ENCODE measurements around the gene PDE4D. TPM values are rescaled to one million over a fixed set of nuclear protein-coding genes. Genes with fewer than 3 reads are reported as not detected.

The PDE4D gene
- total RNA-seq, 1 experiment from 2014 or later, result 2.1 TPM

DNA sequence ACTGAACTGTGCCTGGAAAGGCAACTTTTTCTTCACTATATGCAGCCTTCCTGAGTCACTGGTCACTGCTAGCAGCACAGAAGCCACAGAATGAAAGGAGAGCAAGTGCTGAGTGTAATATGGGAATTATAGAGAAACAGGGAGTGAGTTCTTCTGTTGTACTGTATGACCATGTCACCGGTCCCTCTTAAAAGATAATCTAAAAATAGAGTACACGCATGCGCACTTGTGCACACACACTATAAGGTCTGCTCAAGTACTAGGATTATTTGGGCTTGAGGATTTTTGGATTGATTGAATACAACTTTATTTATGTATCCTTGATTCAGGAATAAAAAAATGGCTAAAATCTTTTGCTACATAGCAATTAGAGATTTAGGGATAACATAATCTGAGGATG, 571.9 kb downstream of the PDE4D start:
- no peak overlapping the region for H2BK12ac ChIP-seq (ENCODE audit: insufficient read length, low read depth, low read length)
- H2BK15ac ChIP-seq (ENCODE audit: low read depth, low read length), result no peak overlapping the region
- DNase-seq, result no peak
- no peak overlapping the region for H3T11ph ChIP-seq (ENCODE audit: low read length)
- H3K23me2 ChIP-seq (ENCODE audit: insufficient read length, low read depth, low read length, poor library complexity, severe bottlenecking), result no peaks in the 10 kb centered on the region
- no peak overlapping the region for H3K4ac ChIP-seq (ENCODE audit: low read depth, low read length)
- no peaks in the 10 kb centered on the region for H3K36me3 Mint-ChIP-seq (ENCODE audit: insufficient read depth in 1 of 3, low read depth in 3 of 3)
- no peak overlapping the region for H2AK5ac ChIP-seq (ENCODE audit: insufficient read length, low read length)
- H3K4me1 Mint-ChIP-seq, result peaks cover 13 to 14% of the 10 kb centered on the region in 2 experiments
- no peaks in the 10 kb centered on the region for H3K79me1 ChIP-seq (ENCODE audit: insufficient read depth, low read depth, low read length, poor library complexity, severe bottlenecking)
- no peaks in the 10 kb centered on the region for H3K79me2 ChIP-seq (ENCODE audit: insufficient read depth, low read length)
- H2BK5ac ChIP-seq (ENCODE audit: insufficient read length, low read length), result no peak overlapping the region
- H3K27me3 Mint-ChIP-seq (ENCODE audit: low read depth), result no peaks in the 10 kb centered on the region
- H3K4me1 ChIP-seq (ENCODE audit: insufficient read depth, low read length), result peaks cover 3% of the 10 kb centered on the region; the same call in 1 of the 2 replicates
- no peak overlapping the region for H3K23ac ChIP-seq (ENCODE audit: insufficient read length, low read depth, low read length)
- H3K9ac ChIP-seq (ENCODE audit: extremely low read depth, insufficient read length, low read length), result no peak overlapping the region
- H3K27ac Mint-ChIP-seq, result no peak overlapping the region
- H4K8ac ChIP-seq (replicated peaks; ENCODE audit: insufficient read length, low read depth, low read length), result no peak overlapping the region
- H3K18ac ChIP-seq (ENCODE audit: insufficient read length, low read depth, low read length), result no peak overlapping the region
- H3K27ac ChIP-seq (ENCODE audit: insufficient read length, low read depth, low read length), result no peak overlapping the region
- no peak overlapping the region for H4K91ac ChIP-seq (ENCODE audit: insufficient read length, low read depth, low read length)
- no peak overlapping the region for H3K14ac ChIP-seq (ENCODE audit: insufficient read depth, low read length)
- WGBS (ENCODE audit: extremely low coverage, insufficient read length, low lambda C conversion rate), result no CpG with 5 or more reads among the region's 3 CpGs
- H3K27me3 ChIP-seq (ENCODE audit: insufficient read depth, low read length), result no peaks in the 10 kb centered on the region
- H3K4me3 Mint-ChIP-seq, result no peak overlapping the region
- no peak overlapping the region for H3K4me2 ChIP-seq (ENCODE audit: insufficient read depth, insufficient read length, low read length)
- H3K9me3 ChIP-seq (ENCODE audit: control insufficient read depth, low read depth, low read length), result no peaks in the 10 kb centered on the region
- H2BK20ac ChIP-seq (ENCODE audit: low read depth, low read length, poor library complexity, severe bottlenecking), result no peak overlapping the region
- H2AFZ ChIP-seq (ENCODE audit: low read length), result no peak overlapping the region
- no peak overlapping the region for H3K56ac ChIP-seq (ENCODE audit: insufficient read length, low read depth, low read length)
- no peak overlapping the region for H4K5ac ChIP-seq (ENCODE audit: insufficient read length, low read depth, low read length)
- H3K9me3 Mint-ChIP-seq, result no peaks in the 10 kb centered on the region
- TF ChIP-seq, protein P1, sequence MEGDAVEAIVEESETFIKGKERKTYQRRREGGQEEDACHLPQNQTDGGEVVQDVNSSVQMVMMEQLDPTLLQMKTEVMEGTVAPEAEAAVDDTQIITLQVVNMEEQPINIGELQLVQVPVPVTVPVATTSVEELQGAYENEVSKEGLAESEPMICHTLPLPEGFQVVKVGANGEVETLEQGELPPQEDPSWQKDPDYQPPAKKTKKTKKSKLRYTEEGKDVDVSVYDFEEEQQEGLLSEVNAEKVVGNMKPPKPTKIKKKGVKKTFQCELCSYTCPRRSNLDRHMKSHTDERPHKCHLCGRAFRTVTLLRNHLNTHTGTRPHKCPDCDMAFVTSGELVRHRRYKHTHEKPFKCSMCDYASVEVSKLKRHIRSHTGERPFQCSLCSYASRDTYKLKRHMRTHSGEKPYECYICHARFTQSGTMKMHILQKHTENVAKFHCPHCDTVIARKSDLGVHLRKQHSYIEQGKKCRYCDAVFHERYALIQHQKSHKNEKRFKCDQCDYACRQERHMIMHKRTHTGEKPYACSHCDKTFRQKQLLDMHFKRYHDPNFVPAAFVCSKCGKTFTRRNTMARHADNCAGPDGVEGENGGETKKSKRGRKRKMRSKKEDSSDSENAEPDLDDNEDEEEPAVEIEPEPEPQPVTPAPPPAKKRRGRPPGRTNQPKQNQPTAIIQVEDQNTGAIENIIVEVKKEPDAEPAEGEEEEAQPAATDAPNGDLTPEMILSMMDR (conservative IDR thresholded peaks at IDR 0.05), result no peak
- H4K20me1 ChIP-seq (ENCODE audit: control insufficient read depth, insufficient read depth, insufficient read length), result no peaks in the 10 kb centered on the region
- no peak overlapping the region for H2BK120ac ChIP-seq (ENCODE audit: low read depth, low read length, poor library complexity, severe bottlenecking)
